Panc1 (cell line): ENCODE measurements around the gene RFPL4A. TPM values are rescaled to one million over a fixed set of nuclear protein-coding genes. Genes with fewer than 3 reads are reported as not detected.
"Not testable (repeated sequence)": the region's sequence is repeated elsewhere in the genome, so short reads cannot be mapped to it uniquely, and the experiment has no call there.

Experiments
- ATAC-seq: fragments of 200-7000 bp; cut with Tn5 transposase; 2 replicates; pipeline ENCODE4 v1.9.1; 2020; ENCODE audit warnings: mild to moderate bottlenecking, moderate library complexity
- BruUV-seq: library from RNA; stranded (reverse); fragments of 400-500 nt; replicated peaks from 2 replicates; lab custom pipeline; 2021; lab: Mats Ljungman, UMichigan
- CTCF ChIA-PET: fragments of 300-600 bp; sonication (Branson Sonifier 250); formaldehyde crosslinking; loops from one replicate; lab custom pipeline; 2022; ENCODE audit warnings: antibody characterized with exemption; lab: Charles Lee
- POLR2A ChIA-PET: fragments of 300-600 bp; sonication (Branson Sonifier 250); formaldehyde crosslinking; loops from one replicate; lab custom pipeline; 2022; ENCODE audit warnings: antibody characterized with exemption; lab: Charles Lee
- DNase-seq: peaks from one replicate; pipeline ENCODE4 v3.0.0-alpha.2; 2010; ENCODE audit warnings: low read depth, low spot score
- H3K27ac ChIP-seq: 2 replicates; pipeline ENCODE4 v1.5.1; 2011; ENCODE audit warnings: mild to moderate bottlenecking, low read length, inconsistent platforms
- H3K27me3 ChIP-seq: fragments of 200-500 bp; sonication (Bioruptor generic); 2 replicates; pipeline ENCODE4 v1.6.0; 2014; ENCODE audit warnings: low read length, inconsistent platforms; ENCODE audit not compliant: control insufficient read depth, insufficient read depth
- H3K36me3 ChIP-seq: fragments of 200-500 bp; sonication (Bioruptor generic); 2 replicates; pipeline ENCODE4 v1.5.1; 2014; ENCODE audit warnings: inconsistent platforms, mild to moderate bottlenecking, low read length, moderate library complexity; ENCODE audit not compliant: control insufficient read depth, insufficient read depth
- H3K4me1 ChIP-seq: 2 replicates; pipeline ENCODE4 v1.5.1; 2011; ENCODE audit warnings: inconsistent platforms, mild to moderate bottlenecking, low read length, moderate library complexity; ENCODE audit not compliant: control insufficient read depth, insufficient read depth
- H3K4me3 ChIP-seq, 2 experiments: 2 replicates each; pipeline ENCODE4 v1.5.1; 2011 to 2012; ENCODE audit warnings: low read depth in 2 of 2, low read length in 2 of 2, mild to moderate bottlenecking in 2 of 2, inconsistent platforms in 1 of 2, moderate library complexity in 1 of 2
- H3K9me3 ChIP-seq: fragments of 200-500 bp; sonication (Bioruptor generic); 2 replicates; pipeline ENCODE4 v1.5.1; 2014; ENCODE audit warnings: low read depth, mild to moderate bottlenecking, inconsistent platforms, low read length, moderate library complexity; ENCODE audit not compliant: control insufficient read depth, insufficient read depth
- POLR2AphosphoS5 ChIP-seq: IDR thresholded peaks from 2 replicates; pipeline ENCODE4 v1.6.1; 2012; ENCODE audit warnings: mild to moderate bottlenecking, low read depth, low read length, moderate library complexity
- SIN3A ChIP-seq: IDR thresholded peaks from 2 replicates; pipeline ENCODE4 v1.6.1; 2012; ENCODE audit warnings: low read depth, mild to moderate bottlenecking, low read length, moderate library complexity, borderline replicate concordance; ENCODE audit not compliant: insufficient read depth
- TCF7L2 ChIP-seq: IDR thresholded peaks from 2 replicates; pipeline ENCODE4 v1.6.1; 2011; ENCODE audit warnings: mild to moderate bottlenecking, low read depth, low read length, inconsistent platforms
- in situ Hi-C: cut with HindIII; loops from 2 replicates; pipeline ENCODE4 v1.10.0; 2016; ENCODE audit warnings: low sequenced_read_pairs, low pct_unique_long_range_greater_than_20kb
- intact Hi-C: fragments of 100-400 bp; cut with micrococcal nuclease; formaldehyde crosslinking; loops from one replicate; pipeline ENCODE4 v1.10.0; 2022; ENCODE audit not compliant: unreplicated experiment
- total RNA-seq: library from RNA; stranded (reverse); gene quantifications from one replicate; pipeline ENCODE4 v1.2.1, GENCODE V29; 2021; ENCODE audit not compliant: unreplicated experiment
- TF ChIP-seq, protein P1 (sequence below), 2 experiments: IDR thresholded peaks; 2 replicates each; pipeline ENCODE4 v1.6.1; 2011 to 2012; ENCODE audit warnings: low read depth in 2 of 2, control low read depth in 1 of 2, low read length in 1 of 2, mild to moderate bottlenecking in 1 of 2, moderate library complexity in 1 of 2; ENCODE audit not compliant: insufficient read depth in 1 of 2
- TF ChIP-seq, protein P2 (sequence below): fragments of 450-650 bp; IDR thresholded peaks from 2 replicates; pipeline ENCODE4 v1.5.1; 2017; ENCODE audit warnings: mild to moderate bottlenecking

RFPL4A gene
- total RNA-seq, 1 experiment from 2014 or later = not detected

DNA sequence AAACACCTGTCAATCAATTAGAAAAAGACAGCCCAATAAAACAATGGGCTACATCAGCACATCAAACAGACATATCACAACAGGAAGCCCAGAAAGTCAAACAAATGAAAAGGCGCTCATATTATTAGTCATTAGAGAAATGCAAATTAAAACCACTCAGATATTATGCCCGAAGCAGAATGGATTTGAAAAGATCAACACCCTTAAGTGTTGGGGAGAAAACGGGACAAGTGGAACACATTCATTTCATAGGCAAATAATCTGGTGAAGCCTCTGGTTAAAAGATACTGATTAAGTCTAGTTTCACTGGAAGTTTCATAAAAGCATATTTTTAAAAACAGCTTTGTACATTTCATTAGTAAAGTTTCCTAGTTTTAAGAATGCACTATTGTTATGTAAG, 38.1 kb upstream of the RFPL4A start:
- ChIA-PET POLR2A (interaction anchor here (0.6 kb wide), 1 partner anchor 729 kb away, joined by 7 read pairs; no protein-coding TSS in a partner anchor), CTCF (no interaction called here)
- peaks cover 4% of the 10 kb centered on the region; the same call in 1 of the 2 replicates for H3K9me3 ChIP-seq
- intact Hi-C loops (no loop called here), in situ Hi-C loops (no loop called here)
- H3K4me1 ChIP-seq = no peaks in the 10 kb centered on the region
- ATAC-seq = no peak
- no peak overlapping the region for H3K4me3 ChIP-seq
- no peak overlapping the region for H3K27ac ChIP-seq
- H3K27me3 ChIP-seq = peaks cover 22% of the 10 kb centered on the region
- no peak for DNase-seq
- H3K36me3 ChIP-seq = no peaks in the 10 kb centered on the region
- no TSS peak for BruUV-seq
- TF ChIP-seq, protein P1, sequence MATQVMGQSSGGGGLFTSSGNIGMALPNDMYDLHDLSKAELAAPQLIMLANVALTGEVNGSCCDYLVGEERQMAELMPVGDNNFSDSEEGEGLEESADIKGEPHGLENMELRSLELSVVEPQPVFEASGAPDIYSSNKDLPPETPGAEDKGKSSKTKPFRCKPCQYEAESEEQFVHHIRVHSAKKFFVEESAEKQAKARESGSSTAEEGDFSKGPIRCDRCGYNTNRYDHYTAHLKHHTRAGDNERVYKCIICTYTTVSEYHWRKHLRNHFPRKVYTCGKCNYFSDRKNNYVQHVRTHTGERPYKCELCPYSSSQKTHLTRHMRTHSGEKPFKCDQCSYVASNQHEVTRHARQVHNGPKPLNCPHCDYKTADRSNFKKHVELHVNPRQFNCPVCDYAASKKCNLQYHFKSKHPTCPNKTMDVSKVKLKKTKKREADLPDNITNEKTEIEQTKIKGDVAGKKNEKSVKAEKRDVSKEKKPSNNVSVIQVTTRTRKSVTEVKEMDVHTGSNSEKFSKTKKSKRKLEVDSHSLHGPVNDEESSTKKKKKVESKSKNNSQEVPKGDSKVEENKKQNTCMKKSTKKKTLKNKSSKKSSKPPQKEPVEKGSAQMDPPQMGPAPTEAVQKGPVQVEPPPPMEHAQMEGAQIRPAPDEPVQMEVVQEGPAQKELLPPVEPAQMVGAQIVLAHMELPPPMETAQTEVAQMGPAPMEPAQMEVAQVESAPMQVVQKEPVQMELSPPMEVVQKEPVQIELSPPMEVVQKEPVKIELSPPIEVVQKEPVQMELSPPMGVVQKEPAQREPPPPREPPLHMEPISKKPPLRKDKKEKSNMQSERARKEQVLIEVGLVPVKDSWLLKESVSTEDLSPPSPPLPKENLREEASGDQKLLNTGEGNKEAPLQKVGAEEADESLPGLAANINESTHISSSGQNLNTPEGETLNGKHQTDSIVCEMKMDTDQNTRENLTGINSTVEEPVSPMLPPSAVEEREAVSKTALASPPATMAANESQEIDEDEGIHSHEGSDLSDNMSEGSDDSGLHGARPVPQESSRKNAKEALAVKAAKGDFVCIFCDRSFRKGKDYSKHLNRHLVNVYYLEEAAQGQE (IDR thresholded peaks at IDR 0.05; ENCODE audit: insufficient read depth in 1 of 2, low read depth in 2 of 2, low read length in 1 of 2) = no peak
- TF ChIP-seq TCF7L2 (no peak), SIN3A (no peak), POLR2AphosphoS5 (no peak)
- TF ChIP-seq, protein P2, sequence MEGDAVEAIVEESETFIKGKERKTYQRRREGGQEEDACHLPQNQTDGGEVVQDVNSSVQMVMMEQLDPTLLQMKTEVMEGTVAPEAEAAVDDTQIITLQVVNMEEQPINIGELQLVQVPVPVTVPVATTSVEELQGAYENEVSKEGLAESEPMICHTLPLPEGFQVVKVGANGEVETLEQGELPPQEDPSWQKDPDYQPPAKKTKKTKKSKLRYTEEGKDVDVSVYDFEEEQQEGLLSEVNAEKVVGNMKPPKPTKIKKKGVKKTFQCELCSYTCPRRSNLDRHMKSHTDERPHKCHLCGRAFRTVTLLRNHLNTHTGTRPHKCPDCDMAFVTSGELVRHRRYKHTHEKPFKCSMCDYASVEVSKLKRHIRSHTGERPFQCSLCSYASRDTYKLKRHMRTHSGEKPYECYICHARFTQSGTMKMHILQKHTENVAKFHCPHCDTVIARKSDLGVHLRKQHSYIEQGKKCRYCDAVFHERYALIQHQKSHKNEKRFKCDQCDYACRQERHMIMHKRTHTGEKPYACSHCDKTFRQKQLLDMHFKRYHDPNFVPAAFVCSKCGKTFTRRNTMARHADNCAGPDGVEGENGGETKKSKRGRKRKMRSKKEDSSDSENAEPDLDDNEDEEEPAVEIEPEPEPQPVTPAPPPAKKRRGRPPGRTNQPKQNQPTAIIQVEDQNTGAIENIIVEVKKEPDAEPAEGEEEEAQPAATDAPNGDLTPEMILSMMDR = no peak

DNA sequence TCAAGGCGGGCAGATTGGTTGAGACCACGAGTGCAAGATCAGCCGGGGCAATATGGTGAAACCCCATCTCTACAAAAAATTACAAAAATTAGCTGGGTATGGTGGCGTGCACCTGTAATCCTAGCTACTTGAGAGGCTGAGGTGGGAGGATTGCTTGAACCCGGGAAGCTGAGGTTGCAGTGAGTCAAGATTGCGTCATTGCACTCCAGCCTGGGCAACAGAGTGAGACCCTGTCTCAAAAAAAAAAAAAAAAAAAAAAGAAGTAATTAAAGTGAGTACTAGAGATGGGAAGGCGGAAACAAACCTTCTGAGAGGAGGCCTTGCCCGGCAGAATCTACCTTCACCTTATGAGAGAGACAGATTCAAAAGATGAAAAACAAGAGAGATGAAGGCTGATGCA, 35.4 kb upstream of the RFPL4A start:
- no peak for ATAC-seq
- POLR2A ChIA-PET = no interaction called here
- Histone ChIP-seq H3K27me3 (peaks cover 19% of the 10 kb centered on the region), H3K36me3 (no peaks in the 10 kb centered on the region), H3K9me3 (peaks cover 4% of the 10 kb centered on the region; the same call in 1 of the 2 replicates), H3K27ac (no peak overlapping the region), H3K4me1 (no peaks in the 10 kb centered on the region), H3K4me3 (no peak overlapping the region)
- no peak for TF ChIP-seq SIN3A
- TF ChIP-seq, protein P2 = no peak
- TF ChIP-seq, protein P1 (IDR thresholded peaks at IDR 0.05; ENCODE audit: insufficient read depth in 1 of 2, low read depth in 2 of 2, low read length in 1 of 2) = no peak
- no peak for TF ChIP-seq TCF7L2
- TF ChIP-seq POLR2AphosphoS5 = no peak
- no TSS peak for BruUV-seq
- CTCF ChIA-PET = no interaction called here
- intact Hi-C loops = no loop called here
- no peak for DNase-seq
- in situ Hi-C loops = no loop called here

DNA sequence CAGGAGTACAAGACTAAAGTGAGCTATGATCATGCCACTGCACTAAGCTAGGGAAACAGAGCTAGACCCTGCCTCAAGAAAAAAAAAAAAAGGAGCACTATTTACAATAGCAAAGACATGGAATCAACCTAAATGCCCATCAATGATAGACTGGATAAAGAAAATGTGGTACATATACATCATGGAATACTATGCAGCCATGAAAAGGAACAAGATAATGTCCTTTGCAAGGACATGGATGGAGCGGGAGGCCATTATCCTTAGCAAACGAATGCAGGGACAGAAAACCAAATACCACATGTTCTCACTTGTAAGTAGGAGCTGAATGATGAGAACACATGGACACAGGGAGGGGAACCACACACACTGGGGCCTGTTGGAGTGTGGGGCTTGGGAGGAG, 28.5 kb upstream of the RFPL4A start:
- not testable (repeated sequence) for BruUV-seq, H3K27me3 ChIP-seq

More for the DNA sequence above, 28.5 kb upstream of the RFPL4A start:
- POLR2A ChIA-PET, intact Hi-C loops, H3K27ac ChIP-seq, H3K4me1 ChIP-seq, H3K36me3 ChIP-seq, in situ Hi-C loops, DNase-seq, H3K4me3 ChIP-seq, H3K9me3 ChIP-seq, ATAC-seq: not testable (repeated sequence)
- CTCF ChIA-PET = interaction anchor here (0.6 kb wide), 1 partner anchor 100 kb away, joined by 3 read pairs; no protein-coding TSS in a partner anchor
